Psoas muscle (tissue), 8 donors: ENCODE measurements around the gene ITPR2. TPM values are rescaled to one million over a fixed set of nuclear protein-coding genes. Genes with fewer than 3 reads are reported as not detected.

ENCODE experiments used
- ATAC-seq, 4 donors: fragments of 200-7000 bp; cut with Tn5 transposase; one replicate each; pipeline ENCODE4 v1.9.1; 2020; ENCODE audit warnings: moderate library complexity in 3 of 4, mild to moderate bottlenecking in 2 of 4
- DNase-seq, 2 donors: peaks; one replicate each; pipeline ENCODE4 v3.0.0-alpha.2; 2020
- H3K27ac ChIP-seq: fragments of 200-600 bp; one replicate; pipeline ENCODE4 v1.8.0; 2022
- H3K27me3 ChIP-seq, 3 donors: fragments of 200-600 bp in 1 of 3; one replicate each; pipeline versions ENCODE4 v1.6.1 to v1.8.0; 2013 to 2022; ENCODE audit warnings: low read length in 2 of 3, mild to moderate bottlenecking in 2 of 3, moderate library complexity in 1 of 3; ENCODE audit not compliant: insufficient read depth in 3 of 3
- H3K36me3 ChIP-seq, 2 donors: fragments of 200-600 bp in 1 of 2; one replicate each; pipeline versions ENCODE4 v1.6.1 to v1.8.0; 2013 to 2022; ENCODE audit warnings: low read depth in 1 of 2, mild to moderate bottlenecking in 1 of 2, moderate library complexity in 1 of 2; ENCODE audit not compliant: insufficient read depth in 1 of 2
- H3K4me1 ChIP-seq: fragments of 200-600 bp; one replicate; pipeline ENCODE4 v1.8.0; 2022
- H3K4me3 ChIP-seq: fragments of 200-600 bp; one replicate; pipeline ENCODE4 v1.8.0; 2022; ENCODE audit warnings: mild to moderate bottlenecking
- H3K9me3 ChIP-seq: fragments of 200-600 bp; one replicate; pipeline ENCODE4 v1.8.0; 2022
- WGBS, 3 donors: extraction: QIAGEN DNeasy Blood & Tissue Kit; methylation state at CpG; one replicate each; pipeline versions ENCODE4 v1.1.6 to v1.1.7; 2013; 5-methylcytosine and 5-hydroxymethylcytosine counted together
- intact Hi-C, 2 donors: fragments of 100-400 bp; cut with DNase I; formaldehyde crosslinking; loops; one replicate each; pipeline versions ENCODE4 v1.11.0 to v1.14.2; 2022
- polyA plus RNA-seq, 3 donors: library from polyadenylated mRNA; stranded (reverse); fragments of 200-250 nt; gene quantifications; one replicate each; pipeline ENCODE4 v1.2.3, GENCODE V29; 2013
- total RNA-seq, 4 donors: library from RNA; stranded (reverse); fragmentation: NEBNext Ultra II Directional in 2 of 4; extraction: Animal tissue kit (Norgen Biotek cat#: 25700) in 2 of 4; gene quantifications; one replicate each; pipeline versions ENCODE4 v1.2.1 to v1.2.4, GENCODE V29; 2021 to 2023
- TF ChIP-seq, protein P1 (sequence below): fragments of 200-600 bp; IDR thresholded peaks from one replicate; pipeline ENCODE4 v1.8.0; 2022; ENCODE audit warnings: antibody characterized with exemption
- donor health status: healthy with polysubstance abuse.
- donor health status: DM: no; HTN: no; CAD: no; lungs with moderate emphysema.
- donor health status: Bipolar disorder and iron deficiency.
- donor health status: healthy.
- donor health status: DM: yes; HTN: yes; CAD: no.
- donor health status: DM: no; HTN: no; CAD: no.
- donor health status: DM: no; HTN: no; CAD: no.
- donor health status: DM: yes; HTN: yes; CAD: no.

Gene ITPR2
- total and polyA plus RNA-seq, 7 donors, result 0.86 to 10.3 (median 6.1) TPM

DNA sequence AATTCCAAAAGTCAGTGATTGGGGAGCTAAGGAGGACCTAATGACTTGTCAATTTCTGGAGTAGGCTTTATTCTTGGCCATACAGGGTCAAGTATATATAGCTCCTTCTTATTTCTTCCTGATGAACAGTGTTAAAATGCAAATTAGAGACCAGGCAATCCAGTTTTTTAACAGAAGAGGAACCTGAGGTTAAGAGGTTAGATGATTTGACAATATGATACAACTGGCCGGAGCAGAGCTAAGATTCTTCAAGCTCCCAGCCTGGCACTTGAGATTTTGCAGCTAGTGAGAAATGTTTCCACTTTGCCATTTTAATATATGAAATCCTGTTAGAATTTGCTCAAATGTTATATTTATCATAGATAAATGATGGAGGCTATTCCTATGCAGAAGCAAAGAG, 433.6 kb downstream of the ITPR2 start:
- intact Hi-C loops, result loop anchor here in 1 of 2 donors (10.0 kb wide), 1 partner anchor 965 kb away; no protein-coding TSS in a partner anchor
- H3K4me1 ChIP-seq, result no peaks in the 10 kb centered on the region
- peaks cover 0 to 4% of the 10 kb centered on the region in 2 donors for H3K36me3 ChIP-seq

DNA sequence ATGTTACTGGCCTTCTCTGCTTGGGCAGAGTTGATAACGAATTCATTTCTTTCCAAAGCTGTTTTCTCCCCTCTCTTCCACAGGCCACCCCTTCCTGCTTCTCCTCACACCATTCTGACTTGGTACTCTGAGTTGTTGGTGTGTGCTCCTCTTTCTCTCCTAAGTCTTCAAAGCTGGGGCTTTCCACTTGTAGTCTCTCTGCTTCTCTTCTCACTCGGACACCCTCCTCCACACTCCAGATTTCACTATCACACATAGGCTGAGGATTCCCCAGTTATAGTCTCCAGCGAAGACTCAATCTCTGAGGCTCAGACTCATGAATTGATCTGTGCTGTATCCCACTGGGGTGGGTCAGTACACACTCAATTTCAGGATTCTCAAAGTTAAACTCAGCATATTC, 436.6 kb downstream of the ITPR2 start:
- Histone ChIP-seq H3K4me1 (no peaks in the 10 kb centered on the region), H3K27ac (no peak overlapping the region), H3K36me3 (peaks cover 0 to 4% of the 10 kb centered on the region in 2 donors), H3K9me3 (no peaks in the 10 kb centered on the region), H3K27me3 (no peaks in the 10 kb centered on the region), H3K4me3 (no peak overlapping the region)
- intact Hi-C loops, result loop anchor here in 1 of 2 donors (10.0 kb wide), 1 partner anchor 962 kb away; no protein-coding TSS in a partner anchor
- no peak for DNase-seq
- no peak for ATAC-seq
- 86 to 91% (median 87%) methylated on average over 3 of the region's 3 CpGs for WGBS, 3 donors
- TF ChIP-seq, protein P1, sequence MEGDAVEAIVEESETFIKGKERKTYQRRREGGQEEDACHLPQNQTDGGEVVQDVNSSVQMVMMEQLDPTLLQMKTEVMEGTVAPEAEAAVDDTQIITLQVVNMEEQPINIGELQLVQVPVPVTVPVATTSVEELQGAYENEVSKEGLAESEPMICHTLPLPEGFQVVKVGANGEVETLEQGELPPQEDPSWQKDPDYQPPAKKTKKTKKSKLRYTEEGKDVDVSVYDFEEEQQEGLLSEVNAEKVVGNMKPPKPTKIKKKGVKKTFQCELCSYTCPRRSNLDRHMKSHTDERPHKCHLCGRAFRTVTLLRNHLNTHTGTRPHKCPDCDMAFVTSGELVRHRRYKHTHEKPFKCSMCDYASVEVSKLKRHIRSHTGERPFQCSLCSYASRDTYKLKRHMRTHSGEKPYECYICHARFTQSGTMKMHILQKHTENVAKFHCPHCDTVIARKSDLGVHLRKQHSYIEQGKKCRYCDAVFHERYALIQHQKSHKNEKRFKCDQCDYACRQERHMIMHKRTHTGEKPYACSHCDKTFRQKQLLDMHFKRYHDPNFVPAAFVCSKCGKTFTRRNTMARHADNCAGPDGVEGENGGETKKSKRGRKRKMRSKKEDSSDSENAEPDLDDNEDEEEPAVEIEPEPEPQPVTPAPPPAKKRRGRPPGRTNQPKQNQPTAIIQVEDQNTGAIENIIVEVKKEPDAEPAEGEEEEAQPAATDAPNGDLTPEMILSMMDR, result no peak

More for the DNA sequence above, 433.6 kb downstream of the ITPR2 start:
- WGBS, 3 donors, result 71 to 87% (median 78%) methylated on average over 1 of the region's 1 CpG
- DNase-seq (no peak), ATAC-seq (no peak)
- no peaks in the 10 kb centered on the region for H3K27me3 ChIP-seq
- no peak overlapping the region for H3K27ac ChIP-seq
- TF ChIP-seq, protein P1, result no peak
- no peak overlapping the region for H3K4me3 ChIP-seq
- H3K9me3 ChIP-seq, result no peaks in the 10 kb centered on the region

DNA sequence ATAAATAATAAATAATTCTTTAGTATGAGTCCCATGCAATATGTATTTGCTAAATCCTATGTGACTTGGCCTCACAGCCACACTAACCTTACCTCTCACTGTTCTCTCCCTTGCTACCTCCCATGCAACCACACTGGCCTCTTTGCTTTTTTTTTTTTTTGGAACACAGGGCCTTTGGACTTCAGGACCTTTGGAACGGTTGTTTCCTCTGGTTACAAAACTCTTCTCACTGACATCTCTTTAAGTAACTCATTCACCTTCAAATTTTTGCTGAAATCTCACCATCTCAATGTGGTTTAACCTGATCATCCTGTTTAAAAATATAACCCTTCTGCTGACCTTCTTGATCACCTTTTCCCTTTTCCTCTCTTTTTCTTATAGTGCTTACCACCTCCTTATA, 443.7 kb downstream of the ITPR2 start:
- Histone ChIP-seq H3K9me3 (no peaks in the 10 kb centered on the region), H3K4me3 (no peak overlapping the region), H3K4me1 (no peaks in the 10 kb centered on the region), H3K27ac (no peak overlapping the region), H3K36me3 (peaks cover 2 to 11% of the 10 kb centered on the region in 2 donors), H3K27me3 (no peaks in the 10 kb centered on the region)
- no peak for ATAC-seq
- 70 to 90% (median 89%) methylated on average over 1 of the region's 1 CpG for WGBS, 3 donors
- TF ChIP-seq, protein P1, result no peak
- no peak for DNase-seq
- intact Hi-C loops, result no loop called here

DNA sequence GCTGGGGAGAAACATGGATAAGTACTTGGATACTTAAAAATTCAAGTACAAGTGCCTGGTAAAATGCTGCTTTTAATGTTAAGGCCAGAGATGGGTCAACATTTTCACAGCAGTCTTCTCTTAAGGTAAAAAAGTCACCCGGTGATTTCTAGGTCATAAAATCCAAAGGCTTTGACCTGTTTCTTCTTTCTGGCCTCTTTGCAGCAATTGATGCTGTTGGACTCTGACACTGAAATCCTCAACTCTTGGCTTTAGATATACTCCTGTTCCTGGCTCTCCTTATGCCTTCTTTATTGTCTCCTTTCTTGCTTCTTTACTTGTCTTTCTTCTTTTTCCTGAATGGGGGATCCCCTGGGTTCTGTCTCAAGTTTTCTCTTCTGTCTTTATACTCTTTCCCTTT, 448.5 kb downstream of the ITPR2 start:
- TF ChIP-seq, protein P1, result no peak
- H3K4me1 ChIP-seq, result peaks cover 2% of the 10 kb centered on the region
- ATAC-seq, result no peak
- 81 to 84% (median 83%) methylated on average over 1 of the region's 1 CpG for WGBS, 3 donors
- H3K27ac ChIP-seq, result no peak overlapping the region
- no peak overlapping the region for H3K4me3 ChIP-seq
- intact Hi-C loops, result no loop called here
- H3K9me3 ChIP-seq, result no peaks in the 10 kb centered on the region
- no peaks in the 10 kb centered on the region for H3K27me3 ChIP-seq
- H3K36me3 ChIP-seq, result peaks cover 2 to 11% of the 10 kb centered on the region in 2 donors
- no peak for DNase-seq

DNA sequence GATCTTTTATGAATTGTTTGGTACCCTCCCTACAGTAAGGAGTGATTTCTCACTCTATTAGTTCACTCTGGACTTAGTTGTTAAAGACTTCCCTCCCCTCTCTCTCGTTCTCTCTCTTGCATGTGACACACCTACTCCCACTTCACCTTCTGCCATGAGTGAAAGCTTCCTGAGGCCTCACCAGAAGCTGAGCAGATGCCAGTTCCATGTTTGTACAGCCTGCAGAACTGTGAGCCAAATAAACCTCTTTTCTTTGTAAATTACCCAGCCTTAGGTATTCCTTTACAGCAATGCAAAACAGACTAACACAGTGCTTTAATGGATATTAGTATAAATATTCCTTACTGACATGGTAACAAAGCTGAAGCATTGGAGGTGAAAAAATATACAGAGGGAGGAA, 450.0 kb downstream of the ITPR2 start:
- intact Hi-C loops, result no loop called here
- Histone ChIP-seq H3K4me3 (no peak overlapping the region), H3K36me3 (peaks cover 0 to 11% of the 10 kb centered on the region in 2 donors), H3K4me1 (peaks cover 2% of the 10 kb centered on the region), H3K27me3 (no peaks in the 10 kb centered on the region), H3K27ac (no peak overlapping the region), H3K9me3 (no peaks in the 10 kb centered on the region)
- WGBS, 3 donors, result 100% methylated on average over 1 of the region's 1 CpG
- DNase-seq, result no peak
- no peak for ATAC-seq
- TF ChIP-seq, protein P1, result no peak
